ENCODE results near the gene SLC22A2.

SLC22A2 gene

DNA sequence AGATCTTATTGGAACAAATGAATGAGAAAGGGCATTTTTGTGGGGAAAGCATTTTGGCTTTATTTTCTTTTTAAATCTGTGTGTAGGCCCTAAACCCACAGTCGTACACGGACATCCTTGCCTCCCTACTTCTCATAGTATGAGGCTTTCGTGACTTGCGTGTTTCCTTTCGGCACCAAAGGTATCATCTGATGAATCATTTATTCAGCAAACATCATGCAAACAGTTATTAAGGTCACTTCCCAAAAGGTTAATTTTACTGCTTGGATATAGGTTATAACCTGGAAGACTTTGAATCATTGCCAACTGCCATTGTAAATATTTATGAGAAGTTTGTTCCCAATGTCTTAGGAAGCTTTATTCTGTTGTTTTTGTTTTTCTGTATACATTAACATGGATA, 15.1 kb upstream of the SLC22A2 start:
- Histone ChIP-seq H3K9me3 (ENCODE audit: control insufficient read depth, insufficient read depth, low read depth, low read length) (no peaks in the 10 kb centered on the region), H3K4me1 (ENCODE audit: control insufficient read depth, insufficient read depth, low read length) (no peaks in the 10 kb centered on the region), H3K27ac (ENCODE audit: extremely low read depth, low read depth, low read length) (no peak overlapping the region), H3K4me3 (ENCODE audit: low read depth, low read length) (no peak overlapping the region), H3K36me3 (ENCODE audit: control insufficient read depth in 2 of 2, insufficient read depth in 1 of 2, low read length in 2 of 2) (no peaks in the 10 kb centered on the region)
- CTCF ChIA-PET: interaction anchor here (0.6 to 1.4 kb wide), 2 partner anchors 32 to 410 kb away, joined by 3 to 4 read pairs; no protein-coding TSS in a partner anchor
- POLR2A ChIA-PET: no interaction called here
- TF ChIP-seq ZFP3 (tag by site-specific recombination; IDR thresholded peaks at IDR 0.05; ENCODE audit: low read depth) (no peak), ZSCAN23 (tag by site-specific recombination; IDR thresholded peaks at IDR 0.05) (no peak), ZNF660 (tag by site-specific recombination; IDR thresholded peaks at IDR 0.05) (no peak), ZNF473 (tag by site-specific recombination; IDR thresholded peaks at IDR 0.05) (no peak), GLI4 (tag by site-specific recombination; IDR thresholded peaks at IDR 0.05) (no peak), OVOL3 (tag by site-specific recombination; IDR thresholded peaks at IDR 0.05) (no peak), ZNF223 (tag by site-specific recombination; IDR thresholded peaks at IDR 0.05) (no peak)
- TF ChIP-seq, protein P1, sequence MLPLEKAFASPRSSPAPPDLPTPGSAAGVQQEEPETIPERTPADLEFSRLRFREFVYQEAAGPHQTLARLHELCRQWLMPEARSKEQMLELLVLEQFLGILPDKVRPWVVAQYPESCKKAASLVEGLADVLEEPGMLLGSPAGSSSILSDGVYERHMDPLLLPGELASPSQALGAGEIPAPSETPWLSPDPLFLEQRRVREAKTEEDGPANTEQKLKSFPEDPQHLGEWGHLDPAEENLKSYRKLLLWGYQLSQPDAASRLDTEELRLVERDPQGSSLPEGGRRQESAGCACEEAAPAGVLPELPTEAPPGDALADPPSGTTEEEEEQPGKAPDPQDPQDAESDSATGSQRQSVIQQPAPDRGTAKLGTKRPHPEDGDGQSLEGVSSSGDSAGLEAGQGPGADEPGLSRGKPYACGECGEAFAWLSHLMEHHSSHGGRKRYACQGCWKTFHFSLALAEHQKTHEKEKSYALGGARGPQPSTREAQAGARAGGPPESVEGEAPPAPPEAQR (tag by site-specific recombination; IDR thresholded peaks at IDR 0.05): no peak

DNA sequence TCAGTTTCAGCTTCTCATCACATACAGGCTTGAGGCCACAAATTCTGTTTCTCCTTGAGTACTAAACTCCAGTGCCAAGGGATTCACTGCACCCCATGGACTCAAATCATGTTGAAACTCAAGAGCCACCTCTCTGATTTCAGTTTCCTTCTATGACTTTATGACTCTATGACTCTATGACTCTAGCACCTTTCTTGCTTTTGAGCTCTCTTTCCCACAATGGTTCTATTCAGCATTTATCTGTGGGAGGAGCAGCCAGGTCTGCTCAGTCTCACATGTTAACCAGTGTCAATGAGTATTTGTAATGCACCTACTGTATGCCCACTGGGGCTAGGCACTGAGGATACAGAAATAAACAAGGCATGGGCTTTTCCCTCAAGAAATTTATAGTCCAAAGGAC, 14.6 kb upstream of the SLC22A2 start:
- TF ChIP-seq ZNF23 (tag by site-specific recombination; IDR thresholded peaks at IDR 0.05; ENCODE audit: borderline replicate concordance) (no peak), ZNF530 (tag by site-specific recombination; IDR thresholded peaks at IDR 0.05; ENCODE audit: low read depth) (no peak), ZNF776 (tag by site-specific recombination; IDR thresholded peaks at IDR 0.05; ENCODE audit: borderline replicate concordance) (no peak), SETDB1 (IDR thresholded peaks at IDR 0.05; ENCODE audit: insufficient read length, low read length) (no peak), ZNF621 (tag by site-specific recombination; IDR thresholded peaks at IDR 0.05) (no peak), GFI1B (tag by site-specific recombination; IDR thresholded peaks at IDR 0.05) (no peak), ZNF223 (tag by site-specific recombination; IDR thresholded peaks at IDR 0.05) (no peak), PRDM1 (tag by site-specific recombination; IDR thresholded peaks at IDR 0.05) (no peak), ZNF394 (tag by site-specific recombination; IDR thresholded peaks at IDR 0.05; ENCODE audit: borderline replicate concordance) (no peak), ZNF10 (tag by site-specific recombination; IDR thresholded peaks at IDR 0.05) (no peak)
- TF ChIP-seq, protein P2, sequence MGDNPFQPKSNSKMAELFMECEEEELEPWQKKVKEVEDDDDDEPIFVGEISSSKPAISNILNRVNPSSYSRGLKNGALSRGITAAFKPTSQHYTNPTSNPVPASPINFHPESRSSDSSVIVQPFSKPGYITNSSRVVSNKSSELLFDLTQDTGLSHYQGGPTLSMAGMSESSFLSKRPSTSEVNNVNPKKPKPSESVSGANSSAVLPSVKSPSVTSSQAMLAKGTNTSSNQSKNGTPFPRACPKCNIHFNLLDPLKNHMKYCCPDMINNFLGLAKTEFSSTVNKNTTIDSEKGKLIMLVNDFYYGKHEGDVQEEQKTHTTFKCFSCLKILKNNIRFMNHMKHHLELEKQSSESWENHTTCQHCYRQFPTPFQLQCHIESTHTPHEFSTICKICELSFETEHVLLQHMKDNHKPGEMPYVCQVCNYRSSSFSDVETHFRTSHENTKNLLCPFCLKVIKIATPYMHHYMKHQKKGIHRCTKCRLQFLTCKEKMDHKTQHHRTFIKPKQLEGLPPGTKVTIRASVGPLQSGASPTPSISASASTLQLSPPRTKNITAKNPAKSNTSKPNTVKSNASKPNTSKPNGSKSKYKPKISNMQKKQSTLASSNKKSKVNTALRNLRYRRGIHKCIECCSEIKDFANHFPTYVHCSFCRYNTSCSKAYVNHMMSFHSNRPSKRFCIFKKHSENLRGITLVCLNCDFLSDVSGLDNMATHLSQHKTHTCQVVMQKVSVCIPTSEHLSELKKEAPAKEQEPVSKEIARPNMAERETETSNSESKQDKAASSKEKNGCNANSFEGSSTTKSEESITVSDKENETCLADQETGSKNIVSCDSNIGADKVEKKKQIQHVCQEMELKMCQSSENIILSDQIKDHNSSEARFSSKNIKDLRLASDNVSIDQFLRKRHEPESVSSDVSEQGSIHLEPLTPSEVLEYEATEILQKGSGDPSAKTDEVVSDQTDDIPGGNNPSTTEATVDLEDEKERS (tag by site-specific recombination; IDR thresholded peaks at IDR 0.05): no peak
- TF ChIP-seq, protein P3, sequence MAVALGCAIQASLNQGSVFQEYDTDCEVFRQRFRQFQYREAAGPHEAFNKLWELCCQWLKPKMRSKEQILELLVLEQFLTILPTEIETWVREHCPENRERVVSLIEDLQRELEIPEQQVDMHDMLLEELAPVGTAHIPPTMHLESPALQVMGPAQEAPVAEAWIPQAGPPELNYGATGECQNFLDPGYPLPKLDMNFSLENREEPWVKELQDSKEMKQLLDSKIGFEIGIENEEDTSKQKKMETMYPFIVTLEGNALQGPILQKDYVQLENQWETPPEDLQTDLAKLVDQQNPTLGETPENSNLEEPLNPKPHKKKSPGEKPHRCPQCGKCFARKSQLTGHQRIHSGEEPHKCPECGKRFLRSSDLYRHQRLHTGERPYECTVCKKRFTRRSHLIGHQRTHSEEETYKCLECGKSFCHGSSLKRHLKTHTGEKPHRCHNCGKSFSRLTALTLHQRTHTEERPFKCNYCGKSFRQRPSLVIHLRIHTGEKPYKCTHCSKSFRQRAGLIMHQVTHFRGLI (tag by site-specific recombination; IDR thresholded peaks at IDR 0.05): no peak
- TF ChIP-seq, protein P4, sequence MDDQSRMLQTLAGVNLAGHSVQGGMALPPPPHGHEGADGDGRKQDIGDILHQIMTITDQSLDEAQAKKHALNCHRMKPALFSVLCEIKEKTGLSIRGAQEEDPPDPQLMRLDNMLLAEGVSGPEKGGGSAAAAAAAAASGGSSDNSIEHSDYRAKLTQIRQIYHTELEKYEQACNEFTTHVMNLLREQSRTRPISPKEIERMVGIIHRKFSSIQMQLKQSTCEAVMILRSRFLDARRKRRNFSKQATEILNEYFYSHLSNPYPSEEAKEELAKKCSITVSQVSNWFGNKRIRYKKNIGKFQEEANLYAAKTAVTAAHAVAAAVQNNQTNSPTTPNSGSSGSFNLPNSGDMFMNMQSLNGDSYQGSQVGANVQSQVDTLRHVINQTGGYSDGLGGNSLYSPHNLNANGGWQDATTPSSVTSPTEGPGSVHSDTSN (CRISPR knock-in tag; IDR thresholded peaks at IDR 0.05): no peak
- TF ChIP-seq, protein P5, sequence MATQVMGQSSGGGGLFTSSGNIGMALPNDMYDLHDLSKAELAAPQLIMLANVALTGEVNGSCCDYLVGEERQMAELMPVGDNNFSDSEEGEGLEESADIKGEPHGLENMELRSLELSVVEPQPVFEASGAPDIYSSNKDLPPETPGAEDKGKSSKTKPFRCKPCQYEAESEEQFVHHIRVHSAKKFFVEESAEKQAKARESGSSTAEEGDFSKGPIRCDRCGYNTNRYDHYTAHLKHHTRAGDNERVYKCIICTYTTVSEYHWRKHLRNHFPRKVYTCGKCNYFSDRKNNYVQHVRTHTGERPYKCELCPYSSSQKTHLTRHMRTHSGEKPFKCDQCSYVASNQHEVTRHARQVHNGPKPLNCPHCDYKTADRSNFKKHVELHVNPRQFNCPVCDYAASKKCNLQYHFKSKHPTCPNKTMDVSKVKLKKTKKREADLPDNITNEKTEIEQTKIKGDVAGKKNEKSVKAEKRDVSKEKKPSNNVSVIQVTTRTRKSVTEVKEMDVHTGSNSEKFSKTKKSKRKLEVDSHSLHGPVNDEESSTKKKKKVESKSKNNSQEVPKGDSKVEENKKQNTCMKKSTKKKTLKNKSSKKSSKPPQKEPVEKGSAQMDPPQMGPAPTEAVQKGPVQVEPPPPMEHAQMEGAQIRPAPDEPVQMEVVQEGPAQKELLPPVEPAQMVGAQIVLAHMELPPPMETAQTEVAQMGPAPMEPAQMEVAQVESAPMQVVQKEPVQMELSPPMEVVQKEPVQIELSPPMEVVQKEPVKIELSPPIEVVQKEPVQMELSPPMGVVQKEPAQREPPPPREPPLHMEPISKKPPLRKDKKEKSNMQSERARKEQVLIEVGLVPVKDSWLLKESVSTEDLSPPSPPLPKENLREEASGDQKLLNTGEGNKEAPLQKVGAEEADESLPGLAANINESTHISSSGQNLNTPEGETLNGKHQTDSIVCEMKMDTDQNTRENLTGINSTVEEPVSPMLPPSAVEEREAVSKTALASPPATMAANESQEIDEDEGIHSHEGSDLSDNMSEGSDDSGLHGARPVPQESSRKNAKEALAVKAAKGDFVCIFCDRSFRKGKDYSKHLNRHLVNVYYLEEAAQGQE (tag by site-specific recombination; IDR thresholded peaks at IDR 0.05): no peak
- ChIA-PET CTCF (interaction anchor here (0.6 to 1.8 kb wide), 3 partner anchors 11 to 52 kb away, joined by 3 to 6 read pairs (median 4); no protein-coding TSS in a partner anchor), POLR2A (no interaction called here)
- H3K36me3 ChIP-seq (ENCODE audit: control insufficient read depth in 2 of 2, insufficient read depth in 1 of 2, low read length in 2 of 2): no peaks in the 10 kb centered on the region
- H3K9me3 ChIP-seq (ENCODE audit: control insufficient read depth, insufficient read depth, low read depth, low read length): no peaks in the 10 kb centered on the region
- no peak overlapping the region for H3K4me3 ChIP-seq (ENCODE audit: low read depth, low read length)
- no peaks in the 10 kb centered on the region for H3K4me1 ChIP-seq (ENCODE audit: control insufficient read depth, insufficient read depth, low read length)
- H3K27ac ChIP-seq (ENCODE audit: extremely low read depth, low read depth, low read length): no peak overlapping the region
